Measurements from ENCODE around the gene TFB2M. TPM values are rescaled to one million over a fixed set of nuclear protein-coding genes. Genes with fewer than 3 reads are reported as not detected.
"Not testable (repeated sequence)": the region's sequence is repeated elsewhere in the genome, so short reads cannot be mapped to it uniquely, and the experiment has no call there.

Gene TFB2M
- polyA plus RNA-seq, 12 donors = 5.9 to 15.7 (median 12.9) TPM; not detected in 1

GRCh38 chr1:246587032-246587431 is 21.0 kb upstream of the TFB2M start:
- no peak for DNase-seq

- no peak for DNase-seq
Measured at GRCh38 chr1:246583448-246584185, 17.6 kb upstream of the TFB2M start.

GRCh38 chr1:246583056-246583440 is 17.0 kb upstream of the TFB2M start:
- DNase-seq = no peak

GRCh38 chr1:246582301-246583055 is 16.4 kb upstream of the TFB2M start:
- no peak for DNase-seq

- DNase-seq = no peak
Measured at GRCh38 chr1:246580497-246581370, 14.7 kb upstream of the TFB2M start.

- no peak for DNase-seq
Measured at GRCh38 chr1:246579818-246580217, 13.8 kb upstream of the TFB2M start.

GRCh38 chr1:246577720-246578106 is 11.7 kb upstream of the TFB2M start:
- DNase-seq = no peak

- DNase-seq = no peak
Measured at GRCh38 chr1:246577082-246577719, 11.1 kb upstream of the TFB2M start.

GRCh38 chr1:246576709-246577032 is 10.6 kb upstream of the TFB2M start:
- DNase-seq = no peak

GRCh38 chr1:246573491-246573890 is 7.4 kb upstream of the TFB2M start:
- no peak for DNase-seq

GRCh38 chr1:246572785-246573184 is 6.7 kb upstream of the TFB2M start:
- DNase-seq = no peak

- no peak for DNase-seq
Measured at GRCh38 chr1:246571953-246572352, 5.9 kb upstream of the TFB2M start.

GRCh38 chr1:246571309-246571708 is 5.2 kb upstream of the TFB2M start:
- not testable (repeated sequence) for DNase-seq

GRCh38 chr1:246569248-246570238 is 3.5 kb upstream of the TFB2M start:
- no peak for DNase-seq

GRCh38 chr1:246567646-246568235 is 1.7 kb upstream of the TFB2M start:
- no peak for DNase-seq

GRCh38 chr1:246566813-246567645 is 968 bp upstream of the TFB2M start:
- peak; percentile 28 for DNase-seq

- DNase-seq = no peak
Measured at GRCh38 chr1:246565751-246566127, 322 bp downstream of the TFB2M start.

GRCh38 chr1:246564839-246565750 is 966 bp downstream of the TFB2M start:
- no peak for DNase-seq

Measured in muscle of arm (tissue), 12 donors.